GM04504 (cell line): Measurements from ENCODE around the gene SMTNL1.

Source experiments
- DNase-seq: peaks from one replicate; pipeline ENCODE4 v3.0.0-alpha.2; 2012; ENCODE audit warnings: low read depth

The SMTNL1 gene

GRCh38 chr11:57536947-57537619 lies at the start of gene SMTNL1:
SMTNL1 (plus strand) TSS chr11:57537595; CDS start chr11:57542643, 5,048 bp downstream.
- no peak for DNase-seq

- no peak for DNase-seq
These were observed 49.3 kb upstream of the SMTNL1 start for GRCh38 chr11:57487920-57488659.

- no peak for DNase-seq
These were observed 46.7 kb upstream of the SMTNL1 start for GRCh38 chr11:57490456-57491248.

GRCh38 chr11:57491371-57492061 lies 45.9 kb upstream of the SMTNL1 start:
- DNase-seq: no peak

- no peak for DNase-seq
These were observed 43.6 kb upstream of the SMTNL1 start for GRCh38 chr11:57493507-57494503.

- no peak for DNase-seq
These were observed 41.1 kb upstream of the SMTNL1 start for GRCh38 chr11:57496109-57496820.

GRCh38 chr11:57497303-57498247 lies 39.8 kb upstream of the SMTNL1 start:
- no peak for DNase-seq

- no peak for DNase-seq
These were observed 38.9 kb upstream of the SMTNL1 start for GRCh38 chr11:57498540-57498939.

- peak; percentile 70 for DNase-seq
These were observed 37.9 kb upstream of the SMTNL1 start for GRCh38 chr11:57499413-57499982.

- no peak for DNase-seq
These were observed 37.4 kb upstream of the SMTNL1 start for GRCh38 chr11:57499983-57500461.

GRCh38 chr11:57500515-57500914 lies 36.9 kb upstream of the SMTNL1 start:
- DNase-seq: no peak

GRCh38 chr11:57500926-57501325 lies 36.5 kb upstream of the SMTNL1 start:
- no peak for DNase-seq

- no peak for DNase-seq
These were observed 35.4 kb upstream of the SMTNL1 start for GRCh38 chr11:57501953-57502352.

GRCh38 chr11:57502376-57502775 lies 35.0 kb upstream of the SMTNL1 start:
- no peak for DNase-seq

GRCh38 chr11:57502870-57503269 lies 34.5 kb upstream of the SMTNL1 start:
- no peak for DNase-seq

GRCh38 chr11:57504511-57504910 lies 32.9 kb upstream of the SMTNL1 start:
- DNase-seq: no peak

GRCh38 chr11:57506522-57506921 lies 30.9 kb upstream of the SMTNL1 start:
- no peak for DNase-seq

GRCh38 chr11:57508341-57509170 lies 28.8 kb upstream of the SMTNL1 start:
- DNase-seq: no peak
